ENCODE data around the gene MYO1B.

The MYO1B gene

DNA sequence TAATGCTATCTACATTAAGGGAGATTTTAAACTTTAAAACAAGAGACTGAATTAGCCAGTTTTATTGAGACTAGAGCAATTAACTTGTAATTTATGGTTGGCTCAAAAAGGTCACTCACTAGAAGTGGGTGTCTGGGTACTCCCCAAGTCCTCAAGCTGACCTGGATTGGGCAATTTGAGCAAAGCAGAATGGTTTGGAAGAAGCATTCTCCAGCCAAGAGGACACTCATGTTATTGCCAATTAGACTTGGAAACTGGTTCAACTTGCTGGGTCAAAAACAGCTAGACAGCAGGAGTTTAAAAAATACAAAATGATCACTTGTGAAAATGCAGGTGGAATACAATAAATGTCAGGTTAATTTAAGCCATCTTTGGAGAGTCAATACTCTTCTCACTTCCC is 29.5 kb upstream of the MYO1B start:
- TF ChIP-seq, protein P1, sequence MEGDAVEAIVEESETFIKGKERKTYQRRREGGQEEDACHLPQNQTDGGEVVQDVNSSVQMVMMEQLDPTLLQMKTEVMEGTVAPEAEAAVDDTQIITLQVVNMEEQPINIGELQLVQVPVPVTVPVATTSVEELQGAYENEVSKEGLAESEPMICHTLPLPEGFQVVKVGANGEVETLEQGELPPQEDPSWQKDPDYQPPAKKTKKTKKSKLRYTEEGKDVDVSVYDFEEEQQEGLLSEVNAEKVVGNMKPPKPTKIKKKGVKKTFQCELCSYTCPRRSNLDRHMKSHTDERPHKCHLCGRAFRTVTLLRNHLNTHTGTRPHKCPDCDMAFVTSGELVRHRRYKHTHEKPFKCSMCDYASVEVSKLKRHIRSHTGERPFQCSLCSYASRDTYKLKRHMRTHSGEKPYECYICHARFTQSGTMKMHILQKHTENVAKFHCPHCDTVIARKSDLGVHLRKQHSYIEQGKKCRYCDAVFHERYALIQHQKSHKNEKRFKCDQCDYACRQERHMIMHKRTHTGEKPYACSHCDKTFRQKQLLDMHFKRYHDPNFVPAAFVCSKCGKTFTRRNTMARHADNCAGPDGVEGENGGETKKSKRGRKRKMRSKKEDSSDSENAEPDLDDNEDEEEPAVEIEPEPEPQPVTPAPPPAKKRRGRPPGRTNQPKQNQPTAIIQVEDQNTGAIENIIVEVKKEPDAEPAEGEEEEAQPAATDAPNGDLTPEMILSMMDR (IDR thresholded peaks at IDR 0.05; ENCODE audit: low read depth, low read length) = no peak
- H3K4me3 ChIP-seq (ENCODE audit: low read depth, low read length) = no peak overlapping the region

- TF ChIP-seq, protein P1 (IDR thresholded peaks at IDR 0.05; ENCODE audit: low read depth, low read length) = no peak
These were observed 27.6 kb upstream of the MYO1B start for GRCh38 chr2:191217580-191217979.

GRCh38 chr2:191218292-191218898 is 26.8 kb upstream of the MYO1B start:
- no peak overlapping the region for H3K4me3 ChIP-seq (ENCODE audit: low read depth, low read length)
- TF ChIP-seq, protein P1 (IDR thresholded peaks at IDR 0.05; ENCODE audit: low read depth, low read length) = peak; percentile 52

More at GRCh38 chr2:191217580-191217979, 27.6 kb upstream of the MYO1B start:
- no peak overlapping the region for H3K4me3 ChIP-seq (ENCODE audit: low read depth, low read length)

DNA sequence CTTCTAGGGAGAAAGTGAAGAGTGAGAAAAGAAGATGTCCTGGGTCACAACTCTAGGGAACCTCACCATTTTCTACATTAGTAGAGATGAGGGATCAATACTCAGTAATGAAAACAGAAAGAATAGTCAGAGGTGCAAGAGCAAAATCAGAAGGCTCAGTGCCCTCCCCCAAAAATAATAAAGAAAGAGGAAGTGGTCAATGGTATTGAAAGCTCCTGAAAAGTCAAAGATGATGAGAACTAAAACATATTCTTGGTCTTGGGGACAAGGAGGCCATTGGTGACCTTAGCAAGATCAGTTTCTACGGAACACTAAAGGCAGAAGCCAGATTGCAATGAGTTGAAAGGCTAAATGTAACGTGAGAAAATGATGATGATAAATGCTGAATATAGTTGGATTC is 24.5 kb upstream of the MYO1B start:
- no peak overlapping the region for H3K4me3 ChIP-seq (ENCODE audit: low read depth, low read length)
- TF ChIP-seq, protein P1 (IDR thresholded peaks at IDR 0.05; ENCODE audit: low read depth, low read length) = no peak

GRCh38 chr2:191221666-191222065 is 23.5 kb upstream of the MYO1B start:
- TF ChIP-seq, protein P1 (IDR thresholded peaks at IDR 0.05; ENCODE audit: low read depth, low read length) = no peak

DNA sequence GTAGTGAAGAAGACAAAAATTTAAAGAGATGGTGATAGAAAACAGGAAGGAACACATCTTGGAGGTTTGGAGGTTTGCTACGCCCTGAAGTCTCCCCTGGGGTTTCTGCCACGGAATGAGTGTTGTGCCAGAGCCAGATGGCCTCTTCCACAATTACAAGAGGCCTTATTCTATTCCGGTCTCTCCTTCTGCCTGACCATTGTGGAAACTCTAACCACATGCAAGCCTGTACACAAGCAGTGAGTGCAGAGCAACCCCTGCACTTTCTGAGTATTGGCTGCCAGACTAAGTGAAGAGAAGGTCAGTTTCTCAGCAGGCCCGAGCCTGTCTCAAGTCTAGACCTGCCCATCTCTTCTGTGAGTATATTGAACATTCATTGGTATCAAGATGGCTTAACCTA is 22.7 kb upstream of the MYO1B start:
- TF ChIP-seq, protein P1 (IDR thresholded peaks at IDR 0.05; ENCODE audit: low read depth, low read length) = no peak
- H3K4me3 ChIP-seq (ENCODE audit: low read depth, low read length) = no peak overlapping the region

More at GRCh38 chr2:191221666-191222065, 23.5 kb upstream of the MYO1B start:
- H3K4me3 ChIP-seq (ENCODE audit: low read depth, low read length) = no peak overlapping the region

DNA sequence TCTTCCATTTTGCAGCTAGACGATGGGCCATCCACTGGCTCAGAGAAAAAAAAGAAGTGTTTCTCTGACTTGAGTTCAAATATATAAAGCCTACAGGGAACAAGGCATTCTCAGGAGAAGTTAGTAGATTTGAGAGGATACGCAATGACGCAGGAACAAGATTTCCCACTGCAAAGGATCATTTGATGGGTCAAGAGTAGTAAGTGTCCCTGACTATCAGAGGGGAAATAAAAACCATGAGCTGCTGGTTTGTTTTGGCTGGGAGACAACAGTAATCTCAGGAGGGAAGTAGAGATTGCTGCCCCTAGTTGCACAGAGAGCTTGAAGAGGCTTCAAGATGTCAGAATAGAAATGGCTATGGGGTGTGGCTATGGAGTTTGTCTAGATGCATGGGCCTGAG is 22.3 kb upstream of the MYO1B start:
- H3K4me3 ChIP-seq (ENCODE audit: low read depth, low read length) = no peak overlapping the region
- TF ChIP-seq, protein P1 (IDR thresholded peaks at IDR 0.05; ENCODE audit: low read depth, low read length) = no peak
